NOMO-1 treated with dmso at 0.1 percent for 144 hours (cell line): Measurements from ENCODE around the gene DNAJC1.
A peak's percentile ranks its signal among the peaks of the same experiment; 100 is the strongest.
"Not testable (repeated sequence)": the region's sequence is repeated elsewhere in the genome, so short reads cannot be mapped to it uniquely, and the experiment has no call there.

Source experiments
- DNase-seq: peaks from one replicate; lab custom pipeline; 2025; ENCODE audit not compliant: unreplicated experiment; lab: John Stamatoyannopoulos, UW

Gene DNAJC1, protein sequence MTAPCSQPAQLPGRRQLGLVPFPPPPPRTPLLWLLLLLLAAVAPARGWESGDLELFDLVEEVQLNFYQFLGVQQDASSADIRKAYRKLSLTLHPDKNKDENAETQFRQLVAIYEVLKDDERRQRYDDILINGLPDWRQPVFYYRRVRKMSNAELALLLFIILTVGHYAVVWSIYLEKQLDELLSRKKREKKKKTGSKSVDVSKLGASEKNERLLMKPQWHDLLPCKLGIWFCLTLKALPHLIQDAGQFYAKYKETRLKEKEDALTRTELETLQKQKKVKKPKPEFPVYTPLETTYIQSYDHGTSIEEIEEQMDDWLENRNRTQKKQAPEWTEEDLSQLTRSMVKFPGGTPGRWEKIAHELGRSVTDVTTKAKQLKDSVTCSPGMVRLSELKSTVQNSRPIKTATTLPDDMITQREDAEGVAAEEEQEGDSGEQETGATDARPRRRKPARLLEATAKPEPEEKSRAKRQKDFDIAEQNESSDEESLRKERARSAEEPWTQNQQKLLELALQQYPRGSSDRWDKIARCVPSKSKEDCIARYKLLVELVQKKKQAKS

DNA sequence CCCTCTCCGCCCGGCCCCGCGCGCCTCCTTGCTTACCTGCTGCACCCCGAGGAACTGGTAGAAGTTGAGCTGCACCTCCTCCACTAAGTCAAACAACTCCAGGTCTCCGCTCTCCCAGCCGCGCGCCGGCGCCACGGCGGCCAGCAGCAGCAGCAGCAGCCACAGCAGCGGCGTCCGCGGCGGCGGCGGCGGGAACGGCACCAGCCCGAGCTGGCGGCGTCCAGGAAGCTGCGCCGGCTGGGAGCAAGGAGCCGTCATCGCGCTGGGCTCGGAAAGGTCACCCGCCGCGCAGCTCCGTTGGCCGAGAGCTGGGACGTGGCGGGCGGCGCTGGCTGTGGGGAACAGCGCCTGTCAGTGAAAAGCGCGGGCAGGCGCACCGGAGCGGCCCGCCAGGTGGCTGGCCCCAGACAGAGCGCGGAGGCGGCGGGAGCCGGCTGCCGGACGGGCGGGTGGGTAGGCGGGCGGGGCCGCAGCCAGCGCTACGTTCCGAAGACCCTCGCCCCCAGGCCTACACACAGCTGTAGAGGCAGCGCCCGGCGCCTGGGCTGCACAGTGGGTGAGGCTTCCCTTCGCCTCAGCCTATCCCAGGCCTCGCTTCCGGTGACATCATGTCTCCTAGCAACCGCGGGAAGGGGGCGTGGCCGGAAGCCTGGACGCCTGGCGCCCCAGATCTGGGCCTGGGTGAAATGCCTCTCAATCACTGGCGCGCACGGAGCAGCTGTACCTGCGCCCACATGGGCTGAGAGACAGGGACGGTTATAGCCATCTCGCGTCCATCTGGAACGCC is at the start of gene DNAJC1:
TSS of gene DNAJC1 (minus strand) at position 554 of the 787 bp plus-strand sequence. CDS start at position 258, 296 bp downstream.
- DNase-seq: peak; percentile 89

DNA sequence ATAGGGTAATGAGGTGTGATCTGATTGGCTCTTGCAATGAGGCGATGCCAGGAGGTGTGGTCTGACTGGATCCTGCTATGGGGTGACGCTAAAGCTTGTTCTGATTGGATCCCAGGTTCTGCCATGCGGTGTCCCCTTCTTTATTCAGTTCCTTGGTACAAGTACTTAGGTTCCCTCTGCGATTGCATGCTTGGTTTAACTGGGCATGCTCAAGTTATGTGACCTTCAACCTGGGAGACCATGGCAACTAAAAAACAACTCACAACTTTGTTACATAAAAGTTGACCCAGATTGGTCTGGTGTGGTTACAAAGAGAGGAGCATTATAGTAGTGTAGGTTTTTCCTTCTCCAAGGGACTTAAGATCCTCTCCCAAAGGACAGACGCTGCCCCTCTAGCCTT is 49.5 kb upstream of the DNAJC1 start:
- DNase-seq: no peak

DNA sequence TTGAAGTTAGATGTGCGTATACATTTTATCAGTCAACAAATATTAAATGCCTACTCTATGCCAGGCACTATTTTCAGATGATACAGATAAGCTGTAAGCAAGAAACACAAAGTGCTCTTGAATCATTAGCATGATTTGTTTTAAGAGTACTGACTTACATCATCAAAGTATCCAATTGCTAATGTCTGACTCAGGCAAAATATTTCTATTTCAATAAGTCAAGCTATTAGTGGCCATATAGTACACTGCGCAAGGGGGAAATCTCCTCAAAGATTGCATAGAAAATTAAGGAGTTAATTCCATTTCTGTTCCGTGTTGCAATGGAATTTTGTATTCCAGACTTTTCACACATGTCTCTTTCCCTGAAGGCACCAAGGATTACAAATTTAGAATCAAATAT is 46.1 kb upstream of the DNAJC1 start:
- no peak for DNase-seq

DNA sequence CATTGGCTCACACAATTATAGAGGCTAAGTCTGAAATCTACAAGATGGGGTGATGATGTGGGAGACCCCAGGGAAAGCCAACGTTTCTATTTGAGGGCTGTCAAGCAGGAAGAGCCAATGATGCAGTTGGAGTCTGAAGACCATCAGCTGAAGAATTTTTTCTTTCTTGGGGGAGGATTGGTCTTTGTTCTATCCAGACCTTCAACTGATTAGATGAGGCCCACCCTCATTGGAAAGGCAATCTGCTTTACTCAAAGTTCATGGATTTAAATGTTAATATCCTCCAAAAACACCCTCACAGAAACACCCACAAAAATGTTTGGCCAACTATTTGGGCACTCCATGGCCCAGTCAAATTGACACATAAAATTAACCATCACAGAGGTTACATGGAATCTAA is 44.3 kb upstream of the DNAJC1 start:
- DNase-seq: no peak

DNA sequence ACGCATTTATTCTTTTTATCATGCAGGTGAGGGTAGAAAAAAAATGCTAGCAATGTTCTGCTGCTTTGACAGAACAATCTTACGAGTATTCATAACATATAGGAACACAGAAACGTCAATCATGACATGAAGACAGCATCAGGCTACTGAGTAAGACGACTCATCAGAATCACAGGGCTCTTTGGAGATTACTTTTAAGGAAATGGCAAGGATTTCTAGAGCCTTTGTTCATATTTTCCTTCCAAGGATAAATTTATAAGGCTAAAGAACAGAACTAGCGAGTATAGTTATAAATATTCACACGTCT is 39.8 kb upstream of the DNAJC1 start:
- DNase-seq: no peak

DNA sequence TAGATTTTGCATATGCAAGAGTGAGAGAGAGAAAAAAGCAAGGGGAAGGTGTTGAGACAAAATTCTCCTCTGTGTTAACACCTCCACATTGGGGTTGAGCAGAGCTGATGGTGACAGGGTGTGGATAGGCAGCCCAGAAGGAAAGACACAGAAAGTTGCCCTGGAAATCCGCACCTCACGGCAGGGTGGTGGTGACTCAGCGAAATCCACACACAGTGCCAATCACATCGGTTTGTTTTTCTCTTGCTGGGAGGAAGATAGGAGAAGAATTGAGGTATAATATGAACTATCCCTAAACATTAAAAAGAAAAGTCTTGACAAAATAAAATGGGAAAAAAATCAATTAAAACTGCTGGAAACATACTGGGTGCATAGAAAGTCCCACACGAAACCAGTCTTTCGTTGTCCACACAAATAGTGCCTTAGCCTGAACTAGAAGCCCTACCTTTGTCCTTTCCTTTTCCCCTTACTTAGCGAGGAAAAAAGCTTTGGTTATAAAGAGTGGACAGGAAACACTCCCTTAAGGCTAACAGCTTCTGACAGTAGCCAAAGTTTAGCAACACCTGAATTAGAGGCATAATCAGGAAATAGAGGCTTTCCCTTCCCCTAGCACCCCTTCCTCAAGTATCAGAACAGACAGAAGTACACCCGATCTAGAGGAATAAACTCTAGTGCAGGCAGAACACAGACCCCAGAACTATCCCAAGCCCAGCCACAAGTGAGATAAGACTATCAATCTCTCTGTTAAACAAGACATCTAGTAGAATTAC is 39.2 kb upstream of the DNAJC1 start:
- DNase-seq: no peak

DNA sequence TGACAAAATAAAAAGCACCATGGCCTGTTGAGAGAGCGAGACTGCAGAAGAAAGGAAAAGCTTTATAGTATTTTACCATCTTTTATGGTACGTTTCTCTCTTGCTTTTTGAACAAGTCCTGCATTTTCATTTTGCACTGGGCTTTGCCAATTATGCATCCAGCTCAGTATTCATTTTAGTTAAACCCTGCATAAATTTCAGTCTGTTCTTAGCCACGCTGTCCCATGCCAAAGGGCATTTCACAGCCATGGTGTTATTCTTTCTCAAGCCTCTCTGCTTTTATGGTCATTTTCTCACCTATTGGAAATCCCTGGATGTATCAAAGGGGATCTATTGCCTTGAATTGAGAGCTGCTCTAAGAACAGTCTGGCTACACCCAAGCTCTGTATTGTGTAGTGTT is 30.8 kb upstream of the DNAJC1 start:
- no peak for DNase-seq

DNA sequence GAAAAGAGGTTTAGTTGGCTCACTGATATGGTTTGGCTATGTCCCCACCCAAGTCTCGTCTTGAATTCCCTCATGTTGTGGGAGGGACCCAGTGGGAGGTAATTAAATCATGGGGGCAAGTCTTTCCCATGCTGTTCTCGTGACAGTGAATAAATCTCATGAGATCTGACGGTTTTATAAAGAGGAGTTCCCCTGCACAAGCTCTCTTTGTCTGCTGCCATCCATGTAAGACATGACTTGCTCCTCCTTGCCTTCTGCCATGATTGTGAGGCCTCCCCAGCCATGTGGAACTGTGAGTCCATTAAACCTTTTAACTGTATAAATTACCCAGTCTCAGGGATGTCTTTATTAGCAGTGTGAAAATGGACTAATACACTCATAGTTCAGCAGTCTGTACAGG is 28.7 kb upstream of the DNAJC1 start:
- DNase-seq: not testable (repeated sequence)

DNA sequence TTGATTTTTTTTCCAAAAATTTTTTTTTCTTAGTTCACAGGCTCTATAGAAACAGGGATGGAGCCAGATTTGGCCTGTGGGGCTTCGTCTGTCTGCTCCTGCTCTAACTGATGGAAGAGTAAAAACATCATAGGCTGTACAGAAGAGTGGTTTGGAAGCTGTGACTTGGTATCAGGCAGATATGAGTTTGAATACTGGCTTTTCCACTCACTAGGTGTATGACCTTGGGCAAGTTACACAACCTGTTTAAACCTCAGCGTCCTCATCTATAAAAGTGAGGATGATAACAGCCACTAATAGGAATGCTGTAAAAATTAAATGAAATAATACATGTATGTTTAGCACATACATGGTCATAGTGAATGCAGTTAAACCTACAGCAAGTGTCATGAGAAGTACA is 26.9 kb upstream of the DNAJC1 start:
- DNase-seq: no peak

DNA sequence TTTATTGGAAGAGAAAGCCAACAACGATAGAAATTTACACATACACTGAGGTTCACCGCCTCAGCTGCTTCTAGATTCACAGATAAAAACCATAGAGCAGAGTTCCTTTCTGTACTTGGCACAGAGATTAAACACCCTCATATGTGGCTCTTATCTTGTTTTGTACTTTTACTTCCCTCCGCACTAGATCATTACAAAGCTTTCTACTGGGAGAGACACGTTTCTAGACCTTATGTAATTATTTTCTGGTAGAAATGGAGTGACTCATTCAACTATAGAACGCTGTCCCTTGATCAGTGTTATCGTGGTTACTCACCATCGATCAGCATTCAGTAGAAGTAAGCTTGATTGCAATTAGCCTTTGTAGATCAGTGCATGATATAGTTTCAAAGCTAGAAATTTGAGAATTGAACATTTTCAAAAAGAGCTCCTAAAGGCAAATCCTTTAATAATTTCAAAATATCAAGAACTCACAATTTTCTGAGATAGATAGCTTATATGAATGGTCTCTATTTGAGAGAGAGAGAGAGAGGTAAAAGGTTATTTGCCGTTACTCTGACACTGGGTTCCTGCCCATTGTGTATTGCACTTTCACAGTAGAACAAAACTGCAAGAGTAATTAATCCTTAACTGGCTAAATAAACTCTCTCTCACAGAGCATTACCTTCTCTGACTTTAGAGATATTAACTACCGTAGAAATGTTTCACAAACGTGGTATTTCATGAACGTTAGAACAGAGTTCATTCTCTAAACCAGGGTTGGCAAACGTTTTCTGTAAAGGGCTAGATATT is 26.1 kb upstream of the DNAJC1 start:
- no peak for DNase-seq

DNA sequence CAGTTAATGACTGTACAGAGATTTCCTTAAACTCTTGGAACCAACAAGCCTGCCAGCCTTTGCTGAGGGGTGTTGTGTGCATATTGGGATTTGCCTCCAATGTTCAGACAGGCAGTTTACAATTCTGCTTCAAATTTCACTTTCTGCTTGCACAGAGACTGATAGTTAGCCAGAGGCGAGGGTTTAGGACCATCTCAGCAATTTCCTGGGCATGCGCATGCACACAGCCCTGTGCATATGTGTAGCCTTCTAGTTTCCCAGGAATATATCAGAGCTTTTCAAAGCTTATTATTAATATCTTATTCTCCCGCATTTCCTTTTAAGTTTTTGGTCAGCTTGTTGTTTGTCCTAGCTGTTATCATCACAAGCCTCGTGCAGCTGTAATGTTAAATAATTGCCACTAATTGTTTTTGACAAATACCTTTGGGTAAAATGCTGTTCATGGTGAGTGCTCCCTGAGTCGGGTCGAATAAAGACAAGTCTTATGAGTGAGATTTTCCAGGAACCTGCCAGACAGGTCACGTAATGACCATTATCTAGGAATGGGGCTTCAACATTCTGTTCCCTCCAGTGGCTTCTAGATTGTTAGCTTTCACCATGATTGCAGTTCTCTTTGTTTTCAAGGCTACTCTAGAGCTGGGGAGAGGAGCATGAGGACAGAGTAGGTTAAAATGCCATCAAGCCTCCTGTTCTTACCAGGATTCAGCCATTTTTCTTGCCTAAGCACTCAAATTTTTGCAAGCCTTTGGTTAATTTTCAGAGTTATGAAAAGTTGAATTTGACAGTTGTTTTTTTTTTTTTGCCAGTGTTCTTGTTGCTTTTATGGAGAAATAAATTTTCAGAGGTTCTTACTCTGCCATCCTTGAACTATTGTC is 24.1 kb upstream of the DNAJC1 start:
- no peak for DNase-seq

DNA sequence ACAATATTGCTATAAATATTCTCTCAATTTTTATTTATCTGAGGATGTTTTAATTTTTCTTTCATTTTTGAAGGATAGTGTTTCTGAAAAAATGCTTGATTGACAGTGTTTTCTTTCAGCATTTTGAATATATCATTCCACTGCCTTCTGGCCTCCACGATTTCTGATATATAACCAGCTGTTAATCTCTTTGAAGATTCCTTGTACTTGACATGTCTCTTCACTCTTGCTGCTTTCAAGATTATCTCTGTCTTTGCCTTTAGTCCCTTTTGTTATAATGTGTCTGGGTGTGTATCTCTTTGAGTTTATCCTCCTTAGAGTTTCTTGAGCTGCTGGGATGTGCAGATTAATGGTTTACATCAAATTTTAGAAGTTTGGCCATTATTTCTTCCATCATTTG is 22.8 kb upstream of the DNAJC1 start:
- DNase-seq: no peak

DNA sequence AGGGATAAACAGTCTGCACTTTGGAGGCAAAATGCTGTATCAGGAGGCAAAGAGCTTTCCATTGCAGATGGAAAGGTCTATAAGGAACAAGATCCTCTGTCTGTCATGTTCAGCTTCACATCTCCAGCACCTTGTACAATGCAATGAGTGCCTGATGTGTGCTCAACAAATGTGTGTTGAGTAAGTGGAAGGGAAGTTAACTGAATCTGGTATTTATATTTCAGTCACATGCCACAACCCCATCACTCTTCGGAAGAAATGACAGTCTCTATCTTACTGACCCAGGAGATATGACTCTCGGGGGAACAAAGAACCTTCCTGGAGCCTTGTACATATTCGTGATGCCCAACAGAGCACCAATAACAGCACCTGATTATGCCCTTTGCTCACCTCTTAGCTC is 20.0 kb upstream of the DNAJC1 start:
- DNase-seq: no peak

DNA sequence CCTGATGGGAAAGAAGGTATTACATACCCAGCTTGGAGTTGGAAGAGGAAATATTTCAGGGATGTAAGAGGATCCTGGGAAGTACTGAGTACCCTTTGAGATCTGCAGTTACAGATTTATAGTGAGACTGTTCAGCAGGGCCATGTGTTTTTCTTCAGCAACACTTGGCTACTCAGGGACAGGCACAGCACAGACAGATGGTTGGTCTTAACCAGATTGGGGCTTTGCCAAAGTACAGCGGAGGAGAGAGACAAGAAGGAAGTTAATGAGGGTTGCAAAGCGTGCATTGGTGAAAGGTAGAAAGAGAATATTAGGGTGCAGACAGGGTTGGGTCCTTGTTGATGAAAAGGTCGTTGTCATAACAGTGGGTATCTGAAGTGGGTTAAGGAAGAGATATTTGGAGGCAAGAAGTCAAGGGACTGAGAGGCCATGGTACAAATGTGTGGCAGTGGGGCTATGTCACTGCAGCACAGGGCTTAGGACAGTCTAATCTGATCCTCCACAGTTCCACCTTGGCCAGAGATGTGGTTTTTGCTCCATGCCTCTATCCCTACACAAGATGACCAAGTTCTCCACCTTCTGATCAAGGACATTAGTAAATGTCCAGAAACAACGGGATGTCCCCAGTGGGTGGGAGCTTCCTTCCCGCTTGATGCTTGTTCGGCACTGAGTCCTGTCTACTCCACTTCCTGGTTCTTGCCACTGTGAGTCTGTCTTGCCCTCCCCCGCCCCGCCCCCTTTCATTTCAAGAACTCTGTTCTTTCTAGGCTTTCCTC is 18.9 kb upstream of the DNAJC1 start:
- peak; percentile 23 for DNase-seq

DNA sequence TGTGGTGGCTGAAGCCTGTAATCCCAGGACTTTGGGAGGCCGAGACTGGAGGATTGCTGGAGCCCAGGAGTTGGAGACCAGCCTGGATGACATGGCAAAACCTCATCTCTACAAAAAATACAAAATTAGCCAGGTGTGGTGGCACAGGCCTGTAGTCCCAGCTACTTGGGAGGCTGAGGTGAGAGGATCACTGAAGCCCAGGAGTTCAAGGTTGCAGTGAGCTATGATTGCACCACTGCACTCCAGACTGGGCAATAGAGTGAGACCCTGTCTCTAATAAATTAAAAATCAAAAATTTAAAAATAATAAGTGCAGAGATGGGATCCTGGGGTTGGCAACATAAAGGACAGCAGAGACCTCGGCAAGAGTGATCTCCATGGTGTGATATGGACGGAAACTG is 17.6 kb upstream of the DNAJC1 start:
- not testable (repeated sequence) for DNase-seq

DNA sequence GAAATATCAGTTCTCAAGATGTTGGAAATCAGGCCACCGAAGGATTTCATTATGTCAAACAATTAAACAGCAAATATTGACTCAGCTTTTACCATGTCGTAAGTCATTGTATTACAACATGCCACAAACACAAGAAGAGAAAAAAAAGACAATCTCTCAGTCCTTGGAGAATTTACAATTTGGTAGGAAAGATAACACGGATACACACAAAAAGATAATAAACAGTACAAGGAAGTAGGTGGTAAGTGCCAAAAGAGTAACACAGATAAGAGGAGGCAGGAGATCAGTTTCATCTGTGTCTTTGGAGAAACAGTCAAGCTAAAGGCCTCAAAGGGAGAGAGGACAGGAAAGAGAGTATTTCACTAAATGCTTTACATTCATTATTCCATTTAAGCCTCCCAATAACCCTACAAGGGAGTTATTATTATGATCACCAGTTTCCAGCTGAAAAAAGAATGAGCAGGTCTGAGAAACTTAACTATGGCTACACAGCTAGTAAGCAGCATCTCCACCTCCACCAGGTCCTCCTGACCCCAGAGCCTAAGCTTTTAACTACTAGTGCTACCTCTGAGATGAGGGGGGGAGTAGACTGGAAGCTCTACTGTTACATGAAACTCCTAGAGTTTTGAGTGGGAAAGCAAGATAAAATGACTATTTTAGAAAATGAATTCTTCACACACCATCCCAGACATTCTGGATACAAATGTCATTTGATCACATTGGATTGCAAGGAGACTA is 13.9 kb upstream of the DNAJC1 start:
- no peak for DNase-seq

DNA sequence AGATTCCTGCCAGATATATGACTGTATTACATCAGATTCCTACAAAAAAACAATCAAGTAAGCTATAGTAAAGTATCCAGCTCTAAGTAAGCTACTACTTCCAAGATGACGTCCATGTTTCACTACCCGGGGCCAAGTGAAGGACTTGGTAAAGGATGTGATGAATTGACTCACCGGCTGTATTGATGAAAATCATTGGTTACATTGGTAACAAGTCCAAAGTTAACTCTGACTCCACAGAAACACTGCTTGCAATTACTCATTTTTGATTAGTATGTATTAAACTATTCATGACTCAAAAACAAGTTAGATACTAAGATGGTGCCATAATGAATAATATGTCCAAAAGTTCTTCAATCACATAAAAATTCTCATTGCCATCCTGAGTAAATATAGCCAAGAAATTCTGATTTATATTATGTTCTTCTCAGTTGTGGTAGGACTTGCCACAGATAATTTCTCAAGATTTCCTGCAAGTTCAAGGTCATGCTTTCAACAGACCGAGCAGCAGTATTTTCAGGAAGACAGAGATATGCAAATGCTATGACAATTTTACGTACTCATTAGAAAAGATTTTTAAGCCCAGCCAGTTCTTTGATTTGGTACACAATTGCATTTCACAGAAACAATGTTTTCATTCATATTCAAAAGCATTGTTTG is 12.6 kb upstream of the DNAJC1 start:
- peak; percentile 37 for DNase-seq

DNA sequence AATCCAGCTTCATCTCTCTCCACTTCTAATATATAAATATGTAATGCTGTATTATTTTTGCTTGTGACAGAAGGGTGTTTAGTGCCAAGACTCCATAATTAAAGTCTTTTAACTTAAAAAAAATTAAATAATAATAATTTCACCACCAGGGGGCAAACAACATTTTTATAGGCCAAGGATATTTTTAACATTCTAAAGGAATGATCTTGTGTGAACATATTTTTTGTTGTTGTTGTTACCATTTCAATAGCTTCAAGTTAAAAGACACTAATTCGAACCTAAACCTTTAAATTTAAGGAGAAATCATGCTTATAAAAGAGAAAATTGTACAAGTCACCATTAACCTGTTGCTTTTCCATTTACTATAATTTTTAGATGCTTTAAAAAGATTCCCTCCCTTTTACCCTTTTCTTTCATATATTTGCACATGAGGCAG is 7.5 kb upstream of the DNAJC1 start:
- no peak for DNase-seq
